ENCODE measurements around the gene C3orf70.

DNA sequence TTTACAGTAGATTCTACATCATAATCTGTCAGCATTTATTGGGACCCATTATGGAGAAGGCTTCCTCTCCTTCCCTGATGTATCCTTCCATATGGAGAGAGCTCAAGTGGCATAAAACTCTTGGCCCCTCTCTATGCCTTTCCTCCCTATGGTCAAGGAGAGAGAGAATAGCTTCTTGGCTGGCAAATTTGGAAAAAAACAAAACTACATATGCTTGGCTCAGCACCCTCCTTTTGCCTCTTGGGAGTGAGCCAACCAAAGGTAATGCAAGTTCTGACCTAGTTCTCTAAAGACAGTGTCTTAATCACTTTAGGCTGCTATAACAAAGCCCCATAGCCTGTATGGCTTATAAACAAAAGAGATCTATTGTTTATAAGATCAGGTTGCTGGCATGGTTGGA lies 37.5 kb downstream of the C3orf70 start:
- TF ChIP-seq, protein P1, sequence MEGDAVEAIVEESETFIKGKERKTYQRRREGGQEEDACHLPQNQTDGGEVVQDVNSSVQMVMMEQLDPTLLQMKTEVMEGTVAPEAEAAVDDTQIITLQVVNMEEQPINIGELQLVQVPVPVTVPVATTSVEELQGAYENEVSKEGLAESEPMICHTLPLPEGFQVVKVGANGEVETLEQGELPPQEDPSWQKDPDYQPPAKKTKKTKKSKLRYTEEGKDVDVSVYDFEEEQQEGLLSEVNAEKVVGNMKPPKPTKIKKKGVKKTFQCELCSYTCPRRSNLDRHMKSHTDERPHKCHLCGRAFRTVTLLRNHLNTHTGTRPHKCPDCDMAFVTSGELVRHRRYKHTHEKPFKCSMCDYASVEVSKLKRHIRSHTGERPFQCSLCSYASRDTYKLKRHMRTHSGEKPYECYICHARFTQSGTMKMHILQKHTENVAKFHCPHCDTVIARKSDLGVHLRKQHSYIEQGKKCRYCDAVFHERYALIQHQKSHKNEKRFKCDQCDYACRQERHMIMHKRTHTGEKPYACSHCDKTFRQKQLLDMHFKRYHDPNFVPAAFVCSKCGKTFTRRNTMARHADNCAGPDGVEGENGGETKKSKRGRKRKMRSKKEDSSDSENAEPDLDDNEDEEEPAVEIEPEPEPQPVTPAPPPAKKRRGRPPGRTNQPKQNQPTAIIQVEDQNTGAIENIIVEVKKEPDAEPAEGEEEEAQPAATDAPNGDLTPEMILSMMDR (IDR thresholded peaks at IDR 0.05) = no peak
- TF ChIP-seq POLR2A (IDR thresholded peaks at IDR 0.05) = no peak

Data from right lobe of liver (tissue), 4 donors.